GM23338 (cell line): ENCODE data around the gene RIMOC1.

Experiments
- CREB1 ChIP-seq: fragments of 250-450 bp; sonication (Bioruptor Pico); IDR thresholded peaks from 2 replicates; pipeline ENCODE4 v1.5.0; 2020; ENCODE audit warnings: low read depth, mild to moderate bottlenecking, moderate library complexity
- CTCF ChIP-seq, 2 experiments: fragments of 200-600 bp in 1 of 2; sonication (generic) in 1 of 2; conservative IDR thresholded peaks; 2 replicates each; pipeline versions ENCODE4 v1.5.1 to v1.6.1; 2016 to 2017; ENCODE audit warnings: antibody characterized with exemption in 2 of 2, low read depth in 2 of 2, mild to moderate bottlenecking in 2 of 2, moderate library complexity in 1 of 2
- EZH2 ChIP-seq: fragments of 200-600 bp; sonication (generic); IDR thresholded peaks from one replicate; pipeline ENCODE4 v1.8.0; 2017; ENCODE audit warnings: antibody characterized with exemption, mild to moderate bottlenecking, low read depth; ENCODE audit not compliant: unreplicated experiment
- EZH2phosphoT487 ChIP-seq: fragments of 200-600 bp; sonication (generic); IDR thresholded peaks from one replicate; pipeline ENCODE4 v1.8.1; 2018; ENCODE audit warnings: antibody characterized with exemption; ENCODE audit not compliant: unreplicated experiment
- JUNB ChIP-seq: IDR thresholded peaks from one replicate; pipeline ENCODE4 v1.6.1; 2016; ENCODE audit warnings: antibody characterized with exemption; ENCODE audit not compliant: unreplicated experiment
- POLR2AphosphoS5 ChIP-seq: IDR thresholded peaks from 2 replicates; pipeline ENCODE4 v1.6.1; 2016; ENCODE audit warnings: antibody characterized with exemption, low read depth
- ZNF331 ChIP-seq: fragments of 250-450 bp; sonication (Bioruptor Pico); IDR thresholded peaks from 2 replicates; pipeline ENCODE4 v1.5.0; 2020; ENCODE audit warnings: low read depth, mild to moderate bottlenecking, moderate library complexity
- TF ChIP-seq, protein P1 (sequence below): IDR thresholded peaks from one replicate; pipeline ENCODE4 v1.6.1; 2018; ENCODE audit warnings: antibody characterized with exemption; ENCODE audit not compliant: unreplicated experiment
- TF ChIP-seq, protein P2 (sequence below): IDR thresholded peaks from 2 replicates; pipeline ENCODE4 v1.6.1; 2016; ENCODE audit warnings: antibody characterized with exemption

GRCh38 chr5:41932770-41933169, 28.6 kb downstream of the RIMOC1 start:
- no peak for TF ChIP-seq CTCF (conservative IDR thresholded peaks at IDR 0.05; ENCODE audit: low read depth in 2 of 2)
- TF ChIP-seq EZH2, result no peak
- TF ChIP-seq EZH2phosphoT487, result no peak
- TF ChIP-seq POLR2AphosphoS5, result no peak
- TF ChIP-seq ZNF331 (CRISPR knock-in tag), result no peak
- TF ChIP-seq CREB1 (CRISPR knock-in tag), result no peak
- TF ChIP-seq, protein P1, sequence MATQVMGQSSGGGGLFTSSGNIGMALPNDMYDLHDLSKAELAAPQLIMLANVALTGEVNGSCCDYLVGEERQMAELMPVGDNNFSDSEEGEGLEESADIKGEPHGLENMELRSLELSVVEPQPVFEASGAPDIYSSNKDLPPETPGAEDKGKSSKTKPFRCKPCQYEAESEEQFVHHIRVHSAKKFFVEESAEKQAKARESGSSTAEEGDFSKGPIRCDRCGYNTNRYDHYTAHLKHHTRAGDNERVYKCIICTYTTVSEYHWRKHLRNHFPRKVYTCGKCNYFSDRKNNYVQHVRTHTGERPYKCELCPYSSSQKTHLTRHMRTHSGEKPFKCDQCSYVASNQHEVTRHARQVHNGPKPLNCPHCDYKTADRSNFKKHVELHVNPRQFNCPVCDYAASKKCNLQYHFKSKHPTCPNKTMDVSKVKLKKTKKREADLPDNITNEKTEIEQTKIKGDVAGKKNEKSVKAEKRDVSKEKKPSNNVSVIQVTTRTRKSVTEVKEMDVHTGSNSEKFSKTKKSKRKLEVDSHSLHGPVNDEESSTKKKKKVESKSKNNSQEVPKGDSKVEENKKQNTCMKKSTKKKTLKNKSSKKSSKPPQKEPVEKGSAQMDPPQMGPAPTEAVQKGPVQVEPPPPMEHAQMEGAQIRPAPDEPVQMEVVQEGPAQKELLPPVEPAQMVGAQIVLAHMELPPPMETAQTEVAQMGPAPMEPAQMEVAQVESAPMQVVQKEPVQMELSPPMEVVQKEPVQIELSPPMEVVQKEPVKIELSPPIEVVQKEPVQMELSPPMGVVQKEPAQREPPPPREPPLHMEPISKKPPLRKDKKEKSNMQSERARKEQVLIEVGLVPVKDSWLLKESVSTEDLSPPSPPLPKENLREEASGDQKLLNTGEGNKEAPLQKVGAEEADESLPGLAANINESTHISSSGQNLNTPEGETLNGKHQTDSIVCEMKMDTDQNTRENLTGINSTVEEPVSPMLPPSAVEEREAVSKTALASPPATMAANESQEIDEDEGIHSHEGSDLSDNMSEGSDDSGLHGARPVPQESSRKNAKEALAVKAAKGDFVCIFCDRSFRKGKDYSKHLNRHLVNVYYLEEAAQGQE, result no peak
- TF ChIP-seq JUNB, result no peak
- TF ChIP-seq, protein P2, sequence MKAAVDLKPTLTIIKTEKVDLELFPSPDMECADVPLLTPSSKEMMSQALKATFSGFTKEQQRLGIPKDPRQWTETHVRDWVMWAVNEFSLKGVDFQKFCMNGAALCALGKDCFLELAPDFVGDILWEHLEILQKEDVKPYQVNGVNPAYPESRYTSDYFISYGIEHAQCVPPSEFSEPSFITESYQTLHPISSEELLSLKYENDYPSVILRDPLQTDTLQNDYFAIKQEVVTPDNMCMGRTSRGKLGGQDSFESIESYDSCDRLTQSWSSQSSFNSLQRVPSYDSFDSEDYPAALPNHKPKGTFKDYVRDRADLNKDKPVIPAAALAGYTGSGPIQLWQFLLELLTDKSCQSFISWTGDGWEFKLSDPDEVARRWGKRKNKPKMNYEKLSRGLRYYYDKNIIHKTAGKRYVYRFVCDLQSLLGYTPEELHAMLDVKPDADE, result no peak
